Stimulated activated CD4-positive, alpha-beta T cell treated with anti-CD3 and anti-CD28 coated beads, Interleukin-4, amount 100 ng/mL, for 24 hours (primary cell): Measurements from ENCODE around the gene PLCXD1.
"Not testable (repeated sequence)": the region's sequence is repeated elsewhere in the genome, so short reads cannot be mapped to it uniquely, and the experiment has no call there.

ENCODE experiments used
- DNase-seq: peaks from one replicate; pipeline ENCODE4 v3.0.0-alpha.2; 2020

PLCXD1 gene

GRCh38 chrX:337331-337831 lies 56.2 kb downstream of the PLCXD1 start:
- no peak for DNase-seq

- no peak for DNase-seq
Observed at GRCh38 chrX:338281-338835, 57.2 kb downstream of the PLCXD1 start.

- no peak for DNase-seq
Observed at GRCh38 chrX:338836-339400, 57.7 kb downstream of the PLCXD1 start.

- DNase-seq, result no peak
Observed at GRCh38 chrX:340121-340520, 58.9 kb downstream of the PLCXD1 start.

GRCh38 chrX:340641-341423 lies 59.7 kb downstream of the PLCXD1 start:
- no peak for DNase-seq

GRCh38 chrX:341541-342101 lies 60.4 kb downstream of the PLCXD1 start:
- DNase-seq, result no peak

- no peak for DNase-seq
Observed at GRCh38 chrX:344371-344901, 63.3 kb downstream of the PLCXD1 start.

- no peak for DNase-seq
Observed at GRCh38 chrX:345020-345925, 64.1 kb downstream of the PLCXD1 start.

- DNase-seq, result no peak
Observed at GRCh38 chrX:346034-346813, 65.0 kb downstream of the PLCXD1 start.

GRCh38 chrX:347351-348117 lies 66.4 kb downstream of the PLCXD1 start:
- DNase-seq, result no peak

- DNase-seq, result no peak
Observed at GRCh38 chrX:348461-349117, 67.4 kb downstream of the PLCXD1 start.

GRCh38 chrX:349196-349595 lies 68.0 kb downstream of the PLCXD1 start:
- no peak for DNase-seq

GRCh38 chrX:349702-350101 lies 68.5 kb downstream of the PLCXD1 start:
- DNase-seq, result no peak

GRCh38 chrX:350148-350533 lies 69.0 kb downstream of the PLCXD1 start:
- no peak for DNase-seq

GRCh38 chrX:350534-351323 lies 69.5 kb downstream of the PLCXD1 start:
- no peak for DNase-seq

GRCh38 chrX:351324-351641 lies 70.1 kb downstream of the PLCXD1 start:
- not testable (repeated sequence) for DNase-seq

- no peak for DNase-seq
Observed at GRCh38 chrX:351736-352135, 70.6 kb downstream of the PLCXD1 start.

GRCh38 chrX:352181-352580 lies 71.0 kb downstream of the PLCXD1 start:
- DNase-seq, result no peak

GRCh38 chrX:352582-353314 lies 71.6 kb downstream of the PLCXD1 start:
- DNase-seq, result no peak
